HG03558 (cell line): ENCODE measurements around the gene BMERB1.

ENCODE experiments used
- ATAC-seq: cut with Tn5 transposase; IDR thresholded peaks from one replicate; pipeline ENCODE4 v1.9.1; 2021; ENCODE audit warnings: moderate number of reproducible peaks; ENCODE audit not compliant: unreplicated experiment; ENCODE audit errors: extremely low read depth

The BMERB1 gene

GRCh38 chr16:15635926-15636325, 201.5 kb downstream of the BMERB1 start:
- no peak for ATAC-seq

- no peak for ATAC-seq
These were observed 202.0 kb downstream of the BMERB1 start for GRCh38 chr16:15636392-15636873.
